ENCODE data around the gene APOO.

- TF ChIP-seq CTCF (IDR thresholded peaks at IDR 0.05 in 8 of 11, conservative IDR thresholded peaks at IDR 0.05 in 3 of 11) (no peak), POLR2AphosphoS5 (IDR thresholded peaks at IDR 0.05) (no peak), POLR2A (IDR thresholded peaks at IDR 0.05) (no peak)
Measured at GRCh38 chrX:23854122-23854521, 53.6 kb downstream of the APOO start.

Data from spleen (tissue), 7 donors.